ENCODE results near the gene CECR2.
"Not testable (repeated sequence)": the region's sequence is repeated elsewhere in the genome, so short reads cannot be mapped to it uniquely, and the experiment has no call there.

The CECR2 gene

GRCh38 chr22:17486313-17486712, 117.1 kb downstream of the CECR2 start:
- no peak for TF ChIP-seq JUND (IDR thresholded peaks at IDR 0.05; ENCODE audit: low read depth)
- in situ Hi-C loops (cut with HindIII; ENCODE audit: low pct_unique_long_range_greater_than_20kb, low sequenced_read_pairs): no loop called here
- no peak for DNase-seq (ENCODE audit: low read depth in 1 of 2, low spot score in 1 of 2)

GRCh38 chr22:17486719-17487118, 117.5 kb downstream of the CECR2 start:
- TF ChIP-seq JUND (IDR thresholded peaks at IDR 0.05; ENCODE audit: low read depth): no peak
- no peak for DNase-seq (ENCODE audit: low read depth in 1 of 2, low spot score in 1 of 2)
- in situ Hi-C loops (cut with HindIII; ENCODE audit: low pct_unique_long_range_greater_than_20kb, low sequenced_read_pairs): no loop called here

- no peak for TF ChIP-seq JUND (IDR thresholded peaks at IDR 0.05; ENCODE audit: low read depth)
- no peak for DNase-seq (ENCODE audit: low read depth in 1 of 2, low spot score in 1 of 2)
- in situ Hi-C loops (cut with HindIII; ENCODE audit: low pct_unique_long_range_greater_than_20kb, low sequenced_read_pairs): no loop called here
Measured at GRCh38 chr22:17489101-17489500, 119.8 kb downstream of the CECR2 start.

GRCh38 chr22:17491090-17491640, 121.9 kb downstream of the CECR2 start:
- no peak for DNase-seq (ENCODE audit: low read depth in 1 of 2, low spot score in 1 of 2)
- TF ChIP-seq JUND (IDR thresholded peaks at IDR 0.05; ENCODE audit: low read depth): no peak
- in situ Hi-C loops (cut with HindIII; ENCODE audit: low pct_unique_long_range_greater_than_20kb, low sequenced_read_pairs): no loop called here

GRCh38 chr22:17492247-17492646, 123.0 kb downstream of the CECR2 start:
- no peak for DNase-seq (ENCODE audit: low read depth in 1 of 2, low spot score in 1 of 2)
- no peak for TF ChIP-seq JUND (IDR thresholded peaks at IDR 0.05; ENCODE audit: low read depth)
- in situ Hi-C loops (cut with HindIII; ENCODE audit: low pct_unique_long_range_greater_than_20kb, low sequenced_read_pairs): no loop called here

- in situ Hi-C loops (cut with HindIII; ENCODE audit: low pct_unique_long_range_greater_than_20kb, low sequenced_read_pairs): no loop called here
Measured at GRCh38 chr22:17493419-17493981, 124.2 kb downstream of the CECR2 start.

GRCh38 chr22:17496841-17497240, 127.6 kb downstream of the CECR2 start:
- no peak for DNase-seq (ENCODE audit: low read depth in 1 of 2, low spot score in 1 of 2)
- in situ Hi-C loops (cut with HindIII; ENCODE audit: low pct_unique_long_range_greater_than_20kb, low sequenced_read_pairs): no loop called here
- TF ChIP-seq JUND (IDR thresholded peaks at IDR 0.05; ENCODE audit: low read depth): no peak

More at GRCh38 chr22:17493419-17493981, 124.2 kb downstream of the CECR2 start:
- DNase-seq (ENCODE audit: low read depth in 1 of 2, low spot score in 1 of 2): no peak
- no peak for TF ChIP-seq JUND (IDR thresholded peaks at IDR 0.05; ENCODE audit: low read depth)

GRCh38 chr22:17501679-17502285, 132.5 kb downstream of the CECR2 start:
- no peak for TF ChIP-seq JUND (IDR thresholded peaks at IDR 0.05; ENCODE audit: low read depth)
- peak; percentile 29 to 80 for DNase-seq (ENCODE audit: low read depth in 1 of 2, low spot score in 1 of 2)
- in situ Hi-C loops (cut with HindIII; ENCODE audit: low pct_unique_long_range_greater_than_20kb, low sequenced_read_pairs): no loop called here

- no peak for DNase-seq (ENCODE audit: low read depth in 1 of 2, low spot score in 1 of 2)
- in situ Hi-C loops (cut with HindIII; ENCODE audit: low pct_unique_long_range_greater_than_20kb, low sequenced_read_pairs): no loop called here
- TF ChIP-seq JUND (IDR thresholded peaks at IDR 0.05; ENCODE audit: low read depth): no peak
Measured at GRCh38 chr22:17508110-17508509, 138.8 kb downstream of the CECR2 start.

GRCh38 chr22:17512960-17513359, 143.7 kb downstream of the CECR2 start:
- no peak for DNase-seq (ENCODE audit: low read depth in 1 of 2, low spot score in 1 of 2)
- no peak for TF ChIP-seq JUND (IDR thresholded peaks at IDR 0.05; ENCODE audit: low read depth)
- in situ Hi-C loops (cut with HindIII; ENCODE audit: low pct_unique_long_range_greater_than_20kb, low sequenced_read_pairs): no loop called here

- no peak for TF ChIP-seq JUND (IDR thresholded peaks at IDR 0.05; ENCODE audit: low read depth)
- no peak for DNase-seq (ENCODE audit: low read depth in 1 of 2, low spot score in 1 of 2)
- in situ Hi-C loops (cut with HindIII; ENCODE audit: low pct_unique_long_range_greater_than_20kb, low sequenced_read_pairs): no loop called here
Measured at GRCh38 chr22:17513612-17514011, 144.4 kb downstream of the CECR2 start.

- no peak for DNase-seq (ENCODE audit: low read depth in 1 of 2, low spot score in 1 of 2)
- in situ Hi-C loops (cut with HindIII; ENCODE audit: low pct_unique_long_range_greater_than_20kb, low sequenced_read_pairs): no loop called here
- no peak for TF ChIP-seq JUND (IDR thresholded peaks at IDR 0.05; ENCODE audit: low read depth)
Measured at GRCh38 chr22:17514084-17514483, 144.8 kb downstream of the CECR2 start.

GRCh38 chr22:17518406-17518805, 149.1 kb downstream of the CECR2 start:
- in situ Hi-C loops (cut with HindIII; ENCODE audit: low pct_unique_long_range_greater_than_20kb, low sequenced_read_pairs): no loop called here
- no peak for DNase-seq (ENCODE audit: low read depth in 1 of 2, low spot score in 1 of 2)
- no peak for TF ChIP-seq JUND (IDR thresholded peaks at IDR 0.05; ENCODE audit: low read depth)

GRCh38 chr22:17521971-17522370, 152.7 kb downstream of the CECR2 start:
- DNase-seq (ENCODE audit: low read depth in 1 of 2, low spot score in 1 of 2); in situ Hi-C loops (cut with HindIII; ENCODE audit: low pct_unique_long_range_greater_than_20kb, low sequenced_read_pairs): not testable (repeated sequence)
